Ramos (cell line): ENCODE results near the gene RND2.

Experiments used
- in situ Hi-C: fragments of 300-500 bp; cut with MboI; formaldehyde crosslinking; loops from one replicate; pipeline ENCODE4 v1.14.3; 2022; ENCODE audit warnings: low sequenced_read_pairs; ENCODE audit not compliant: unreplicated experiment

The RND2 gene

DNA sequence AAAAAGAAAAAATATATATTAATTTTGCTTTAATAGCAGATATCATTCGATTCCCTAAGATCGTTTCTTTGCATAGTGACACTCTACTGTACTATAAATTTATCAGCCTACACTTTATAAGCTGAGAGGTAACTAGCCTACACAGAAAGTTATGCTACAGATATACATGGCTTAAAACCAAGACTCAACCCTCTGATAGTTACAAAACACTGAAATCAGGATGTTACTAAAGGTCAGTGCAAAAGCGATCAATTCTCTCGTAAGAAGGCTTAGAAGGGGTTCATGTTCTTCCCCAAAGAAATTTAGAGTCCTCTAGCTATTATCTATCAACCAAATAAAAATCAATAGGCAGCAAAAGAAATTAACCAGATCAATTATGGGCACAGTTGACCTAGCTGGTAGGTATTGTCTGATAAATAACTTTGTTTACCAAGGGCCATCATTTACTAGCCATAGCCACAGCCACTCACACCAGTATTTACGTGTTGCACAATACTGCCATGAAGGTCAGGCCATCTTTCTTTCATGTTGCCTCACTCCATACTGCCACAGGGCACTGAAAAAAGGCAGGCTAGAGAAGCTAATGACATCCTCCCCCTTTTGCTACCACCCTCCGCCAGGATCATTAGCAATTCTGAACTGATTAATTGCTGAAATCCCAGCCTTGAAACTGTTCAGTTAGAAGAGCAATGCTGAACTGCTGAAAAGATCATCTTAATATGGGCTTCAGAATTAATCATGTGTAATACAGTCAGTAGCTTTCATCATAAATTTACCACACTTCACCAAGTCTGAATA lies 43.7 kb downstream of the RND2 start:
- in situ Hi-C loops = no loop called here

DNA sequence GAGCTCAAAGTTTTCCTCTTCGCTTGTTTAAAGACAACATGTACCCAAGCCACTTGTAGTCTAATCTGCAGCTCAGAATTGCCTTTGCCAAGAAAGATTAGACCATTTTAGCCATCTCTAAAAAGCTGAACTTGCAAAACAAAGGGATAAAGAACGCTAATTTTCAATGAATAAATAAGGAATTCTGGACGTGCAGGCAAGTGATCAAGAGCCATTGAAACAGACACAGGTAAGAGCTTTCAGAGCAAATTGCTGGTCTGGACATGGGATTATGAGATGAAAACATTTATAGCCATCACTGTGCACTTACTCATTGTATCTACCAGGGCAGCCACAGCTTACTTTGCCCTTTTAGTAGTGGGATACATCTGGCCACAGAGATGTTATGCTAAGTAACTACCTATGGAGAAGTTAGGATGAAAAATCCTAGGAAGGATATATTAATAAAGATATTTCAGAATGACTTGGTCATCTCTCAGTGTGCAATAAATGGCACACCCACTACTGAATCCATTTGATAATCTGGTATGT lies 44.4 kb downstream of the RND2 start:
- in situ Hi-C loops = no loop called here

DNA sequence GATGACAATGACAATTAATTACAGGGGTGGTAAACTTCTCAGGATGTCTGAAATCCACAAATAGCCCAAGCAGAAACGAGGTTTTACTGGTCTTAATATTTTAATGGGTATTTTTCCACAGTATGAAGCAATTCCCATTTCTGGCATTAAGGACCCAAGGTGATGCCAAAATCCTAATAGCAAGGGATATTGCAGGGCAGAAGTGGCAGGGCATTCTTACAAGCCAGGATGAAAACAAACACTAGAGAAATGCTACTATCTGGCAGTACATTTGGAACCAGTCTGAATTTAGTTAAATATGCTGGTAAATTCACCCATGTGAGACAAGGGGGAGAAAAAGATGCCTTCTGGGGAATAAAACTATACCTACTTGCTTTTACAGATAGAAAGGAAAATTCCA lies 45.2 kb downstream of the RND2 start:
- in situ Hi-C loops = no loop called here

DNA sequence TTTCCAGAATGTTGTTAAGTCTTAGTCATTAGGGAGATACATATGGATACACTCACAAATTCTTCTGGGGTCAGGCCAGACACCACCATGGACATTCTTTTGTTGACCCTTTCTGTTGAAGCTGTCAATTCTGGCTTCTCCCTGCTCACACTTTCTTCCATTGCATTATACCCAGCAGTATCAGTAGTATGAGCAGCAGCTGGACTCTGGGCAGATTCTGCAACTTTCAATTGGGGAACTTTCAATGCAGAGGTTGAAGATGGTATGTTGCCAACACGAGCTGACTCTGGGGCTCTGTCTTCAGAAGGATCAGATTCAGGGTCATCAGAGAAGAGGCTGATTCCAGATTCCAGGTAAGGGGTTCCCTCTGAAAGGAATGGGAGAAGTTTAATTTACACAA lies 45.8 kb downstream of the RND2 start:
- in situ Hi-C loops = no loop called here

- in situ Hi-C loops = no loop called here
These were observed 49.8 kb downstream of the RND2 start for GRCh38 chr17:43074869-43075268.

- in situ Hi-C loops = no loop called here
These were observed 54.7 kb downstream of the RND2 start for GRCh38 chr17:43079641-43080302.
